HCT116 (cell line): Measurements from ENCODE around the gene UNC80. TPM values are rescaled to one million over a fixed set of nuclear protein-coding genes. Genes with fewer than 3 reads are reported as not detected.

ENCODE experiments used
- ATAC-seq: fragments of 200-7000 bp; cut with Tn5 transposase; 2 replicates; pipeline ENCODE4 v1.9.1; 2020; ENCODE audit warnings: mild to moderate bottlenecking, moderate library complexity
- BruUV-seq: library from RNA; stranded (reverse); fragments of 400-500 nt; replicated peaks from 2 replicates; lab custom pipeline; 2021; lab: Mats Ljungman, UMichigan
- CTCF ChIA-PET: fragments of 300-600 bp; sonication (Branson Sonifier 250); formaldehyde crosslinking; loops from one replicate; lab custom pipeline; 2021; ENCODE audit warnings: antibody characterized with exemption; lab: Charles Lee
- POLR2A ChIA-PET: fragments of 300-600, 350-600 bp; sonication (Branson Sonifier 250); formaldehyde crosslinking; loops from one replicate; lab custom pipeline; 2021; ENCODE audit warnings: antibody characterized with exemption; lab: Charles Lee
- RAD21 ChIA-PET, 2 experiments: fragments of 300-600 bp; sonication (Branson Sonifier 250); formaldehyde crosslinking; loops; one replicate each; lab custom pipeline; 2023; ENCODE audit warnings: low total read pairs in 2 of 2; ENCODE audit not compliant: uncharacterized antibody in 2 of 2, unreplicated experiment in 2 of 2, low non-redundant PET in 1 of 2; lab: Charles Lee
- DNase-seq: peaks from one replicate; pipeline ENCODE4 v3.0.0-alpha.2; 2010; ENCODE audit warnings: low read depth, low spot score
- H2AFZ ChIP-seq: fragments of 200-600 bp; shearing (Covaris generic), sonication (generic); 2 replicates; pipeline ENCODE4 v1.6.1; 2017; ENCODE audit warnings: low read depth, mixed run types, mixed read lengths, antibody characterized with exemption, low read length; ENCODE audit not compliant: poor library complexity, severe bottlenecking
- H3K27ac ChIP-seq: 2 replicates; pipeline ENCODE4 v1.5.1; 2012; ENCODE audit warnings: low read depth, low read length
- H3K27me3 ChIP-seq: fragments of 200-600 bp; sonication (generic); 2 replicates; pipeline ENCODE4 v1.6.1; 2016; ENCODE audit warnings: mixed run types, low read length, mixed read lengths; ENCODE audit not compliant: insufficient read depth
- H3K36me3 ChIP-seq, 2 experiments: fragments of 200-500 bp in 1 of 2; fragments of 200-600 bp in 1 of 2; sonication (Bioruptor generic) in 1 of 2; sonication (generic) in 1 of 2; 2 replicates each; pipeline versions ENCODE4 v1.5.1 to v1.6.1; 2014 to 2016; ENCODE audit warnings: low read length in 2 of 2, inconsistent platforms in 1 of 2, mixed read lengths in 1 of 2, mixed run types in 1 of 2; ENCODE audit not compliant: insufficient read depth in 2 of 2, control insufficient read depth in 1 of 2
- H3K4me1 ChIP-seq, 2 experiments: fragments of 200-600 bp in 1 of 2; sonication (generic) in 1 of 2; 2 replicates each; pipeline versions ENCODE4 v1.5.1 to v1.6.1; 2012 to 2017; ENCODE audit warnings: low read length in 2 of 2, inconsistent platforms in 1 of 2, mild to moderate bottlenecking in 1 of 2, mixed read lengths in 1 of 2, mixed run types in 1 of 2, moderate library complexity in 1 of 2; ENCODE audit not compliant: insufficient read depth in 2 of 2, control insufficient read depth in 1 of 2
- H3K4me2 ChIP-seq: fragments of 200-600 bp; sonication (generic); 2 replicates; pipeline ENCODE4 v1.6.1; 2017; ENCODE audit warnings: mixed run types, low read length, mixed read lengths
- H3K4me3 ChIP-seq, 2 experiments: fragments of 200-600 bp in 1 of 2; sonication (generic) in 1 of 2; replicated peaks in 1 of 2; 2 replicates each; pipeline ENCODE4 v1.5.1; 2011 to 2016; ENCODE audit warnings: low read length in 2 of 2, control low read depth in 1 of 2, low read depth in 1 of 2, mild to moderate bottlenecking in 1 of 2, mixed read lengths in 1 of 2, mixed run types in 1 of 2
- H3K79me2 ChIP-seq: fragments of 200-600 bp; sonication (generic); 2 replicates; pipeline ENCODE4 v1.6.1; 2017; ENCODE audit warnings: mild to moderate bottlenecking, mixed run types, low read length, moderate library complexity, mixed read lengths; ENCODE audit not compliant: insufficient read depth
- H3K9ac ChIP-seq: fragments of 200-600 bp; sonication (generic); 2 replicates; pipeline ENCODE4 v1.6.1; 2016; ENCODE audit warnings: low read length, mixed read lengths
- H3K9me2 ChIP-seq: fragments of 200-600 bp; sonication (generic), shearing (Covaris generic); 2 replicates; pipeline ENCODE4 v1.6.1; 2017; ENCODE audit warnings: mixed run types, mild to moderate bottlenecking, moderate library complexity; ENCODE audit not compliant: insufficient read depth
- H3K9me3 ChIP-seq, 2 experiments: fragments of 200-500 bp in 1 of 2; fragments of 200-600 bp in 1 of 2; sonication (Bioruptor generic) in 1 of 2; sonication (generic) in 1 of 2; 2 replicates each; pipeline ENCODE4 v1.6.1; 2014 to 2017; ENCODE audit warnings: low read length in 2 of 2, mixed read lengths in 2 of 2, inconsistent platforms in 1 of 2, low read depth in 1 of 2, mild to moderate bottlenecking in 1 of 2, mixed run types in 1 of 2, moderate library complexity in 1 of 2; ENCODE audit not compliant: control insufficient read depth in 1 of 2, insufficient read depth in 1 of 2
- H4K20me1 ChIP-seq: fragments of 200-600 bp; sonication (generic), shearing (Covaris generic); 2 replicates; pipeline ENCODE4 v1.6.1; 2017; ENCODE audit warnings: mixed run types, mild to moderate bottlenecking, moderate library complexity; ENCODE audit not compliant: insufficient read depth
- CEBPB ChIP-seq: IDR thresholded peaks from 2 replicates; pipeline ENCODE4 v1.6.1; 2012; ENCODE audit warnings: low read depth
- CTCF ChIP-seq, 3 experiments: fragments of 200-600 bp in 1 of 3; sonication (generic) in 1 of 3; IDR thresholded peaks in 2 of 3; conservative IDR thresholded peaks in 1 of 3; 2 replicates each; pipeline ENCODE4 v1.5.1; 2012 to 2017; ENCODE audit warnings: low read depth in 2 of 3, low read length in 2 of 3, antibody characterized with exemption in 1 of 3, borderline replicate concordance in 1 of 3, control low read depth in 1 of 3, mild to moderate bottlenecking in 1 of 3, mixed read lengths in 1 of 3, mixed run types in 1 of 3, moderate library complexity in 1 of 3; ENCODE audit not compliant: insufficient read depth in 1 of 3
- EGR1 ChIP-seq: IDR thresholded peaks from 2 replicates; pipeline ENCODE4 v1.6.1; 2012; ENCODE audit warnings: low read depth
- JUND ChIP-seq: IDR thresholded peaks from 2 replicates; pipeline ENCODE4 v1.6.1; 2012
- POLR2AphosphoS5 ChIP-seq: IDR thresholded peaks from 2 replicates; pipeline ENCODE4 v1.6.1; 2011; ENCODE audit warnings: mild to moderate bottlenecking, low read depth, low read length, moderate library complexity
- RAD21 ChIP-seq: IDR thresholded peaks from 2 replicates; pipeline ENCODE4 v1.6.1; 2012; ENCODE audit warnings: low read depth, mild to moderate bottlenecking
- SIN3A ChIP-seq: IDR thresholded peaks from 2 replicates; pipeline ENCODE4 v1.6.1; 2012; ENCODE audit warnings: low read depth
- SP1 ChIP-seq: IDR thresholded peaks from 2 replicates; pipeline ENCODE4 v1.6.1; 2012; ENCODE audit warnings: low read depth
- SRF ChIP-seq: IDR thresholded peaks from 2 replicates; pipeline ENCODE4 v1.6.1; 2012; ENCODE audit warnings: low read depth
- YY1 ChIP-seq: IDR thresholded peaks from 2 replicates; pipeline ENCODE4 v1.6.1; 2011; ENCODE audit warnings: low read length, low read depth, moderate library complexity, mild to moderate bottlenecking; ENCODE audit not compliant: insufficient replicate concordance; ENCODE audit errors: extremely low read depth
- ZBTB33 ChIP-seq: IDR thresholded peaks from 2 replicates; pipeline ENCODE4 v1.6.1; 2011; ENCODE audit warnings: mild to moderate bottlenecking, low read length, moderate library complexity; ENCODE audit not compliant: insufficient replicate concordance; ENCODE audit errors: extremely low read depth
- ZFX ChIP-seq: fragments of 450-650 bp; IDR thresholded peaks from 2 replicates; pipeline ENCODE4 v1.6.1; 2017
- ZNF274 ChIP-seq: fragments of 200-500 bp; sonication (Bioruptor generic); IDR thresholded peaks from 2 replicates; pipeline ENCODE4 v1.6.1; 2014; ENCODE audit warnings: mild to moderate bottlenecking, low read depth, low read length, inconsistent platforms
- intact Hi-C: fragments of 100-400 bp; cut with micrococcal nuclease; formaldehyde crosslinking; loops from 2 replicates; pipeline ENCODE4 v1.10.0; 2022
- total RNA-seq: library from RNA; stranded (reverse); gene quantifications from one replicate; pipeline ENCODE4 v1.2.1, GENCODE V29; 2021; ENCODE audit not compliant: unreplicated experiment
- TF ChIP-seq, protein P1 (sequence below): IDR thresholded peaks from 2 replicates; pipeline ENCODE4 v1.6.1; 2012; ENCODE audit warnings: low read depth

Gene UNC80
- total RNA-seq, 1 experiment from 2014 or later: not detected

DNA sequence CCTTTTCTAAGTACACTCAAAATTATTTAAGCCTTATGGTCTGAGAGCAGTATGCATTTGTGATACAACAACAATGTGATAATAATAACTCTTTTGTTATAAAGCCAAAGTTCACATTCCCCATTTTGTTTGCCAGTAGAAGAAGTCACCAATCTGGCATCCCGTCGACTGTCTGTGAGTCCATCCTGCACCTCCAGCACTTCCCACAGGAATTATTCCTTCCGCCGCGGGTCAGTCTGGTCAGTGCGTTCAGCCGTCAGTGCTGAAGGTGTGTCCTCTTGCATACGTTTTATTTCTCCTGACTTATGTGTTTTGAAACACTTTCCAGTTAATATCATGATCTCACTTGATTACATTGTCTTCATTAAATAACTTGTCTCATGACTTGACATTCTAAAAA is 150.5 kb downstream of the UNC80 start (continued):
- no peak for TF ChIP-seq SRF
- no peak for TF ChIP-seq CTCF (IDR thresholded peaks at IDR 0.05 in 2 of 3, conservative IDR thresholded peaks at IDR 0.05 in 1 of 3; ENCODE audit: borderline replicate concordance in 1 of 3, insufficient read depth in 1 of 3, low read depth in 2 of 3, low read length in 2 of 3)
- no peak for TF ChIP-seq ZFX
- no peak for TF ChIP-seq SIN3A
- no peak for TF ChIP-seq RAD21
- TF ChIP-seq, all 23 proteins: peak for 0

DNA sequence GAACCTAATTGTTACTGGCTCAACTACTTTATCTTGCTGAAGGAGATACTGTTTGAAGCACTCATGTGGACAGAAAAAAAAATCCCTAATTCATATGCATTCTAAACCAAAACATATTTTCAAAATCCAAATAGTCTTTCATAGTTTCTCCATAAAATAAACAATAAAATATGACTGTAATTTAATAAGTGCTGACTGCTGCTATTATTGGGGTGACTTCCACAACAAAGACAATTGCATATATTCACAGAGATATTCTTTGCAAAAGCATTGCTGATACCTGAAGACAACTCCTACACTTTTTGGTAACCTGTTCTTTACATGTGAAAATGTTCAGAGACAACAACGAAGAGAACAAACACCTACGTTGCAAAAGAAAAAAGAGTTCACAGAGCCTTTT is 157.7 kb downstream of the UNC80 start:
- H3K27me3 ChIP-seq: no peaks in the 10 kb centered on the region
- DNase-seq (no peak), ATAC-seq (no peak)
- no peaks in the 10 kb centered on the region for H3K36me3 ChIP-seq
- no TSS peak for BruUV-seq
- no peaks in the 10 kb centered on the region for H4K20me1 ChIP-seq
- H3K79me2 ChIP-seq: no peaks in the 10 kb centered on the region
- H3K4me1 ChIP-seq: no peaks in the 10 kb centered on the region
- ChIA-PET CTCF (no interaction called here), POLR2A (no interaction called here), RAD21 (no interaction called here)
- no peak overlapping the region for H3K27ac ChIP-seq
- intact Hi-C loops: no loop called here
- H3K4me3 ChIP-seq: no peak overlapping the region
- no peak for TF ChIP-seq SP1
- no peak for TF ChIP-seq POLR2AphosphoS5
- no peak for TF ChIP-seq ZBTB33
- TF ChIP-seq, protein P1, sequence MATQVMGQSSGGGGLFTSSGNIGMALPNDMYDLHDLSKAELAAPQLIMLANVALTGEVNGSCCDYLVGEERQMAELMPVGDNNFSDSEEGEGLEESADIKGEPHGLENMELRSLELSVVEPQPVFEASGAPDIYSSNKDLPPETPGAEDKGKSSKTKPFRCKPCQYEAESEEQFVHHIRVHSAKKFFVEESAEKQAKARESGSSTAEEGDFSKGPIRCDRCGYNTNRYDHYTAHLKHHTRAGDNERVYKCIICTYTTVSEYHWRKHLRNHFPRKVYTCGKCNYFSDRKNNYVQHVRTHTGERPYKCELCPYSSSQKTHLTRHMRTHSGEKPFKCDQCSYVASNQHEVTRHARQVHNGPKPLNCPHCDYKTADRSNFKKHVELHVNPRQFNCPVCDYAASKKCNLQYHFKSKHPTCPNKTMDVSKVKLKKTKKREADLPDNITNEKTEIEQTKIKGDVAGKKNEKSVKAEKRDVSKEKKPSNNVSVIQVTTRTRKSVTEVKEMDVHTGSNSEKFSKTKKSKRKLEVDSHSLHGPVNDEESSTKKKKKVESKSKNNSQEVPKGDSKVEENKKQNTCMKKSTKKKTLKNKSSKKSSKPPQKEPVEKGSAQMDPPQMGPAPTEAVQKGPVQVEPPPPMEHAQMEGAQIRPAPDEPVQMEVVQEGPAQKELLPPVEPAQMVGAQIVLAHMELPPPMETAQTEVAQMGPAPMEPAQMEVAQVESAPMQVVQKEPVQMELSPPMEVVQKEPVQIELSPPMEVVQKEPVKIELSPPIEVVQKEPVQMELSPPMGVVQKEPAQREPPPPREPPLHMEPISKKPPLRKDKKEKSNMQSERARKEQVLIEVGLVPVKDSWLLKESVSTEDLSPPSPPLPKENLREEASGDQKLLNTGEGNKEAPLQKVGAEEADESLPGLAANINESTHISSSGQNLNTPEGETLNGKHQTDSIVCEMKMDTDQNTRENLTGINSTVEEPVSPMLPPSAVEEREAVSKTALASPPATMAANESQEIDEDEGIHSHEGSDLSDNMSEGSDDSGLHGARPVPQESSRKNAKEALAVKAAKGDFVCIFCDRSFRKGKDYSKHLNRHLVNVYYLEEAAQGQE: no peak
- no peak for TF ChIP-seq CEBPB
- TF ChIP-seq YY1: no peak
- TF ChIP-seq CTCF (IDR thresholded peaks at IDR 0.05 in 2 of 3, conservative IDR thresholded peaks at IDR 0.05 in 1 of 3; ENCODE audit: borderline replicate concordance in 1 of 3, insufficient read depth in 1 of 3, low read depth in 2 of 3, low read length in 2 of 3): no peak
- TF ChIP-seq ZNF274: no peak
- TF ChIP-seq EGR1: no peak
- no peak for TF ChIP-seq JUND
- no peak overlapping the region for H2AFZ ChIP-seq
- no peak overlapping the region for H3K4me2 ChIP-seq
- no peaks in the 10 kb centered on the region for H3K9me2 ChIP-seq
- H3K9me3 ChIP-seq: no peaks in the 10 kb centered on the region
- no peak overlapping the region for H3K9ac ChIP-seq
